SJSA1 (cell line): Measurements from ENCODE around the gene ZNF646. TPM values are rescaled to one million over a fixed set of nuclear protein-coding genes. Genes with fewer than 3 reads are reported as not detected.

ENCODE experiments used
- DNase-seq, 2 experiments: peaks; one replicate each; pipeline ENCODE4 v3.0.0-alpha.2; 2015 to 2020; ENCODE audit warnings: low spot score in 2 of 2, low read depth in 1 of 2
- H3K27ac ChIP-seq: fragments of 250-450 bp; sonication (Bioruptor Pico); 2 replicates; pipeline ENCODE4 v1.5.1; 2020; ENCODE audit warnings: mild to moderate bottlenecking, moderate library complexity
- H3K27me3 ChIP-seq: fragments of 250-450 bp; sonication (Bioruptor Pico); replicated peaks from 2 replicates; pipeline ENCODE4 v1.5.1; 2020; ENCODE audit warnings: mild to moderate bottlenecking, moderate library complexity
- H3K36me3 ChIP-seq: fragments of 250-450 bp; sonication (Bioruptor Pico); 2 replicates; pipeline ENCODE4 v1.5.1; 2020; ENCODE audit warnings: mild to moderate bottlenecking
- H3K4me1 ChIP-seq: fragments of 250-450 bp; sonication (Bioruptor Pico); replicated peaks from 2 replicates; pipeline ENCODE4 v1.6.1; 2021; ENCODE audit warnings: mild to moderate bottlenecking
- H3K4me3 ChIP-seq: fragments of 250-450 bp; sonication (Bioruptor Pico); 2 replicates; pipeline ENCODE4 v1.5.1; 2020; ENCODE audit warnings: mild to moderate bottlenecking
- H3K9me3 ChIP-seq: fragments of 250-450 bp; sonication (Bioruptor Pico); replicated peaks from 2 replicates; pipeline ENCODE4 v1.5.1; 2020; ENCODE audit warnings: mild to moderate bottlenecking
- total RNA-seq: library from RNA; depleted of rRNA; stranded (reverse); fragments of >200 nt; shearing (Covaris generic); gene quantifications from 2 replicates; pipeline ENCODE4 v1.2.3, GENCODE V29; 2014

ZNF646 gene
- total RNA-seq, 1 experiment from 2014 or later, result 13.3 TPM

DNA sequence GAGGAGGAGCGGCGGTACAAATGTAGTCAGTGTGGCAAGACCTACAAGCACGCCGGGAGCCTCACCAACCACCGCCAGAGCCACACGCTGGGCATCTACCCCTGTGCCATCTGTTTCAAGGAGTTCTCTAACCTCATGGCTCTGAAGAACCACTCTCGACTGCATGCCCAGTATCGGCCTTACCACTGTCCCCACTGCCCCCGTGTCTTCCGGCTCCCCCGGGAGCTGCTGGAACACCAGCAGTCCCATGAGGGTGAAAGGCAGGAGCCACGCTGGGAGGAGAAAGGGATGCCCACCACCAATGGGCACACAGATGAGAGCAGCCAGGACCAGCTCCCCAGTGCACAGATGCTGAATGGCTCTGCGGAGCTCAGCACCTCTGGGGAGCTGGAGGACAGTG is 2.8 kb downstream of the ZNF646 start:
- H3K27ac ChIP-seq, result no peak overlapping the region
- no peak for DNase-seq
- H3K27me3 ChIP-seq, result no peaks in the 10 kb centered on the region
- peaks cover 81% of the 10 kb centered on the region for H3K36me3 ChIP-seq
- no peaks in the 10 kb centered on the region for H3K9me3 ChIP-seq
- peaks cover 11% of the 10 kb centered on the region for H3K4me1 ChIP-seq
- no peak overlapping the region for H3K4me3 ChIP-seq

DNA sequence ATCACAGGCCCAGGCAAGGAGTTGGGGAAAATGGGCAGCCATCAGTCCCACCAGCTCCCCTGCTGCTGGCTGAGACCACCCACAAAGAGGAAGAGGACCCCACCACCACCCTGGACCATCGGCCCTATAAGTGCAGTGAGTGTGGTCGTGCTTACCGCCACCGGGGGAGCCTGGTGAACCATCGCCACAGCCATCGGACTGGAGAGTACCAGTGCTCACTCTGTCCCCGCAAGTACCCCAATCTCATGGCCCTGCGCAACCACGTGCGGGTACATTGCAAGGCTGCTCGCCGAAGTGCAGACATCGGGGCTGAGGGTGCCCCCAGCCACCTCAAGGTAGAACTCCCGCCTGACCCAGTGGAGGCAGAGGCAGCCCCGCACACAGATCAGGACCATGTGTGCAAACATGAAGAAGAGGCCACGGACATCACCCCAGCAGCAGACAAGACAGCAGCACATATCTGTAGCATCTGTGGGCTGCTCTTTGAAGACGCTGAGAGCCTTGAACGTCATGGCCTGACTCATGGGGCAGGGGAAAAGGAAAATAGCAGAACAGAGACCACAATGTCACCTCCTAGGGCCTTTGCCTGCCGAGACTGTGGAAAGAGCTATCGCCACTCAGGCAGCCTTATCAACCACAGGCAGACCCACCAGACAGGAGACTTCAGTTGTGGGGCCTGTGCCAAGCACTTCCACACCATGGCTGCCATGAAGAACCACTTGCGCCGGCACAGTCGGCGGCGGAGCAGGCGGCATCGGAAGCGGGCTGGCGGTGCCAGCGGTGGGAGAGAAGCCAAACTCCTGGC is 3.6 kb downstream of the ZNF646 start:
- Histone ChIP-seq H3K9me3 (no peaks in the 10 kb centered on the region), H3K36me3 (peaks cover 84% of the 10 kb centered on the region), H3K4me1 (peaks cover 9% of the 10 kb centered on the region), H3K27me3 (no peaks in the 10 kb centered on the region), H3K4me3 (no peak overlapping the region), H3K27ac (no peak overlapping the region)
- no peak for DNase-seq

DNA sequence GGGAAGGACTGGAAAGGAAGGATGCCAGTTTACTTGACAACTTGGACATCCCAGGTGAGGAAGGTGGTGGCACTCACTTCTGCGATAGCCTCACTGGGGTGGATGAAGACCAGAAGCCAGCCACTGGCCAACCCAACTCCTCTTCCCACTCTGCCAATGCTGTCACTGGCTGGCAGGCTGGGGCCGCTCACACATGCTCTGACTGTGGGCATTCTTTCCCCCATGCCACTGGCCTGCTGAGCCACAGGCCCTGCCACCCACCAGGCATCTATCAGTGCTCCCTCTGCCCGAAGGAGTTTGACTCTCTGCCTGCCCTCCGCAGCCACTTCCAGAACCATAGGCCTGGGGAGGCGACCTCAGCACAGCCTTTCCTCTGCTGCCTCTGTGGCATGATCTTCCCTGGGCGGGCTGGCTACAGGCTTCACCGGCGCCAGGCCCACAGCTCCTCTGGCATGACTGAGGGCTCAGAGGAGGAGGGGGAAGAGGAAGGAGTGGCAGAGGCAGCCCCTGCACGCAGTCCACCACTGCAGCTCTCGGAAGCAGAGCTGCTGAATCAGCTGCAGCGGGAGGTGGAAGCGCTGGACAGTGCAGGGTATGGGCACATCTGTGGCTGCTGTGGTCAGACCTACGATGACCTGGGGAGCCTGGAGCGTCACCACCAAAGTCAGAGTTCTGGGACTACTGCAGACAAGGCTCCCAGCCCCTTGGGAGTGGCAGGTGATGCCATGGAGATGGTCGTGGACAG is 4.5 kb downstream of the ZNF646 start:
- no peak for DNase-seq
- H3K4me1 ChIP-seq, result peaks cover 9% of the 10 kb centered on the region
- no peak overlapping the region for H3K4me3 ChIP-seq
- no peak overlapping the region for H3K27ac ChIP-seq
- H3K27me3 ChIP-seq, result no peaks in the 10 kb centered on the region
- no peaks in the 10 kb centered on the region for H3K9me3 ChIP-seq
- H3K36me3 ChIP-seq, result peaks cover 75% of the 10 kb centered on the region

DNA sequence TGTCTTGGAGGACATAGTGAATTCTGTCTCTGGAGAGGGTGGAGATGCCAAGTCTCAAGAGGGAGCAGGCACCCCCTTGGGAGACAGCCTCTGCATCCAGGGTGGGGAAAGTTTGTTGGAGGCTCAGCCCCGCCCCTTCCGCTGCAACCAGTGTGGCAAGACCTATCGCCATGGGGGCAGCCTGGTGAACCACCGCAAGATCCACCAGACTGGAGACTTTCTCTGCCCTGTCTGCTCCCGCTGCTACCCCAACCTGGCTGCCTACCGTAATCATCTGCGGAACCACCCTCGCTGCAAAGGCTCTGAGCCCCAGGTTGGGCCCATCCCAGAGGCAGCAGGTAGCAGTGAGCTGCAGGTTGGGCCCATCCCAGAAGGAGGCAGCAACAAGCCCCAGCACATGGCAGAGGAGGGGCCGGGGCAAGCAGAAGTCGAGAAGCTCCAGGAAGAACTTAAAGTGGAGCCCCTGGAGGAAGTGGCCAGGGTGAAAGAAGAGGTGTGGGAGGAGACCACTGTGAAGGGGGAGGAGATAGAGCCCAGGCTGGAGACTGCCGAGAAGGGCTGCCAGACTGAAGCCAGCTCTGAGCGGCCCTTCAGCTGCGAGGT is 5.2 kb downstream of the ZNF646 start:
- Histone ChIP-seq H3K36me3 (peaks cover 82% of the 10 kb centered on the region), H3K4me3 (no peak overlapping the region), H3K9me3 (no peaks in the 10 kb centered on the region), H3K27me3 (no peaks in the 10 kb centered on the region), H3K4me1 (peaks cover 9% of the 10 kb centered on the region), H3K27ac (no peak overlapping the region)
- DNase-seq, result no peak

DNA sequence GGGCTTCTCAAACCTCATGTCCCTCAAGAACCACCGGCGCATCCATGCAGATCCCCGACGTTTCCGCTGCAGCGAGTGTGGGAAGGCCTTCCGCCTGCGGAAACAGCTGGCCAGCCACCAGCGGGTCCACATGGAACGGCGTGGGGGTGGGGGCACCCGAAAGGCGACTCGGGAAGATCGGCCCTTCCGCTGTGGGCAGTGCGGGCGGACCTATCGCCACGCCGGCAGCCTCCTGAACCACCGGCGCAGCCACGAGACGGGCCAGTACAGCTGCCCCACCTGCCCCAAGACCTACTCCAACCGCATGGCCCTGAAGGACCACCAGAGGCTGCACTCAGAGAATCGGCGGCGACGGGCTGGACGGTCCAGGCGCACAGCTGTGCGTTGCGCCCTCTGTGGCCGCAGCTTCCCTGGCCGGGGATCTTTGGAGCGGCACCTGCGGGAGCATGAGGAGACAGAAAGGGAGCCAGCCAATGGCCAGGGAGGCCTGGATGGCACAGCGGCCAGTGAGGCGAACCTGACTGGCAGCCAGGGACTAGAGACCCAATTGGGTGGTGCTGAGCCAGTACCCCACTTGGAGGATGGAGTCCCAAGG is 5.9 kb downstream of the ZNF646 start:
- H3K4me1 ChIP-seq, result peaks cover 5% of the 10 kb centered on the region
- no peak overlapping the region for H3K4me3 ChIP-seq
- DNase-seq, result peak in 1 of 2 experiments; percentile 45
- no peaks in the 10 kb centered on the region for H3K9me3 ChIP-seq
- H3K27ac ChIP-seq, result no peak overlapping the region
- H3K36me3 ChIP-seq, result peaks cover 87% of the 10 kb centered on the region
- no peaks in the 10 kb centered on the region for H3K27me3 ChIP-seq

DNA sequence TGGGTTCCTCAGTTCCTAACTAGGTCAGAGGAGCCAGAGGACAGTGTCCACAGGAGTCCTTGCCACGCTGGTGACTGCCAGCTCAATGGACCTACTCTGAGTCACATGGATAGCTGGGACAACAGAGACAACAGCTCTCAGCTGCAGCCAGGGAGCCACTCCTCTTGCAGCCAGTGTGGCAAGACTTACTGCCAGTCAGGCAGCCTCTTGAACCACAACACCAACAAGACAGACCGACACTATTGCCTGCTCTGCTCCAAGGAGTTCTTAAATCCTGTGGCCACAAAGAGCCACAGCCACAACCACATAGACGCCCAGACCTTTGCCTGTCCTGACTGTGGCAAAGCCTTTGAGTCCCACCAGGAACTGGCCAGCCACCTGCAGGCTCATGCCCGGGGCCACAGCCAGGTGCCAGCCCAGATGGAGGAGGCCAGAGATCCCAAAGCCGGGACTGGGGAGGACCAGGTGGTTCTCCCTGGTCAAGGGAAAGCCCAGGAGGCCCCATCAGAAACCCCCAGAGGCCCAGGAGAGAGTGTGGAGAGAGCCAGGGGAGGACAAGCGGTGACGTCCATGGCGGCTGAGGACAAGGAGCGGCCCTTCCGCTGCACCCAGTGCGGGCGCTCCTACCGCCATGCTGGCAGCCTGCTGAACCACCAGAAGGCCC is 6.7 kb downstream of the ZNF646 start:
- DNase-seq, result no peak
- Histone ChIP-seq H3K4me1 (no peaks in the 10 kb centered on the region), H3K9me3 (no peaks in the 10 kb centered on the region), H3K27me3 (no peaks in the 10 kb centered on the region), H3K4me3 (no peak overlapping the region), H3K27ac (no peak overlapping the region), H3K36me3 (peaks cover 84% of the 10 kb centered on the region)

DNA sequence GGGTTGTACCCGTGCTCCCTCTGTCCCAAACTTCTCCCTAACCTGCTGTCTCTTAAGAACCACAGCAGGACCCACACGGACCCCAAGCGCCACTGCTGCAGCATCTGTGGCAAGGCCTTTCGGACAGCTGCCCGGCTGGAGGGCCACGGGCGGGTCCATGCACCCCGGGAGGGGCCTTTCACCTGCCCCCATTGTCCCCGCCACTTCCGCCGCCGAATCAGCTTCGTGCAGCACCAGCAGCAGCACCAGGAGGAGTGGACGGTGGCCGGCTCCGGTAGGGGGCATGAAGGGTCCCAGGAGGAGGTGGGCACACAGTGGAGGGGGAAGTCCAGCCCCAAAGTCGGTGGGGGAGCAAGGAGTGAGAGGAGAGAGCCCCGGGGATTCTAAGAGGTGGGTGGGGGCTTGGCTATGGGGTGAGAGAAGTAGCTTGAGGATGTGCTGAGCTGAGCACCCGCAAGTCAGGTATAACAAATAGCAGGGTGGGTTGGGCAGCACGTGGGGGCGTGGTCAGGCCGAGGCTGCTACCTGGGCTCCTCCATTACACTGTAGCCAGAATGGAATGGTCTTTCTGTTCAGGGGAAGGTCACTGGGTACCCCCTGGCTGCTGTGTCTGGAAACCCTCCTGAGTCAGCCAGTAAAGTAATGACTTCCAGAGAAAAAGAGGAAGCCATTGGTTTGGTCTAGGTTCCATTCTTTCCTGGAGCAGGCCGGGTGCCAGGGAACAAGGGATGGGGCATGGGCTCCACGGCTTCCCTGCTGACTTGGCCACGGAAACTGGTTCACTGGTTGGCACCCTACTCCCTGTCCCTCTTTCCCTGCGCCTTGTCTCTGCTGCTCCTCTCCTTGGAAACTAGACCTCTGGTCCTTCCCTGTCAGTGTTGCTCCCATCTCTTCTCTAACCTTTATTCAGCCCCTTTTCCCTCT is 7.5 kb downstream of the ZNF646 start:
- Histone ChIP-seq H3K27ac (no peak overlapping the region), H3K4me1 (no peaks in the 10 kb centered on the region), H3K9me3 (no peaks in the 10 kb centered on the region)

DNA sequence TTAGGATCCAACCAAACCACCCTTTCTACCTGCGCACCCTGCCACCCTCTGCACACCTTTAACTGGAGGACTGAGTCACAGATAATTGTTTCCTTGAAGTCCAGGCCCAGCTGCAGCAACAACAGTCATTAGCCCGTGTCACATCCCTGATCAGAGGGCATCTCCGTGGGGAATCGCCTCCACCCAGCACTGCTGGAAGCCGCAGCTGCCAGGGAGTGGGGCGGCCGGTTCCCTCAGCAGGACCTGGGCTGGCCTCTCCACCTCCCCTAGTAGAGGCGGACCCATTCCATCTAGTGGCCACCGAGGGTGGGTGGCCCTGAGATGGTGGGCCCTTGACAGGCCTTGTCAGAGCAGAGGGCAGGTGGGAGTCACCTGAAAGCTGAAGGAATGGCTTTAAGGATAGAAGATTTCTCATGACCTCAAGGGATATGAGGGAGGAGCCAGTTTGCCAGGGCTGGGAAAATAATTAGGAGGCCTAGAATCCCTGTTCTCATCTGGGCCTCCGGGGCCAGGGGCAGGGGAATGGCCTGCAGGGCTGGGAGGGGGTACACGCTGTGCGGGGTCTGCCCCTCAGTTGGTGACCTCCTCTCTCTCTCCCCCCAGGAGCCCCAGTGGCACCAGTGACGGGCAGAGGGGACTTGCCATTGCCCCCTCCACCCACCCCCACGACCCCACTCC is 8.3 kb downstream of the ZNF646 start:
- DNase-seq, result no peak
- Histone ChIP-seq H3K4me1 (no peaks in the 10 kb centered on the region), H3K36me3 (peaks cover 67% of the 10 kb centered on the region)

More for the DNA sequence above, 7.5 kb downstream of the ZNF646 start:
- no peak for DNase-seq
- Histone ChIP-seq H3K4me3 (no peak overlapping the region), H3K27me3 (no peaks in the 10 kb centered on the region), H3K36me3 (peaks cover 76% of the 10 kb centered on the region)

DNA sequence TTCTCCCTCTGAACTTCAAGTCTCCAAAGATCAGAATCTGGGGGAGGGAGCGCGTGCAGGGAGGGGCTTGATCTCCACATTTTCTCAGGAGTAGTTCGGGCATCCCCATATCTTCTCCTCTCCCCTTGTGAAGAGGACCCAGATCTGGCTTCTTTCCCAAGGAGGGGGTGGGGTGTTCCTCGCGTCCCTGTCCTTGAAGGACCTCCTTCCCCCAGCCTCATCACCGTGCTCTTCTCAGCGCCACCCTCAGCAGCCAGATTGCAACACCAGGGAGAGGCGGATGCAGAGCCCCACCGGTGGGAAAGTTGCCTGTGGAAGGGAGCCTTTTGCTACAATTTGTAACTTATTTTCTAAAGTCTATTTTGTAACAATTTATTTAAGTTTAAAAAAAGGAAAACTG is 8.9 kb downstream of the ZNF646 start:
- Histone ChIP-seq H3K27me3 (no peaks in the 10 kb centered on the region), H3K9me3 (no peaks in the 10 kb centered on the region), H3K4me1 (no peaks in the 10 kb centered on the region), H3K27ac (no peak overlapping the region), H3K4me3 (no peak overlapping the region), H3K36me3 (peaks cover 62% of the 10 kb centered on the region)
- DNase-seq, result no peak

More for the DNA sequence above, 8.3 kb downstream of the ZNF646 start:
- H3K9me3 ChIP-seq, result no peaks in the 10 kb centered on the region
- H3K27me3 ChIP-seq, result no peaks in the 10 kb centered on the region
- no peak overlapping the region for H3K27ac ChIP-seq
- no peak overlapping the region for H3K4me3 ChIP-seq

DNA sequence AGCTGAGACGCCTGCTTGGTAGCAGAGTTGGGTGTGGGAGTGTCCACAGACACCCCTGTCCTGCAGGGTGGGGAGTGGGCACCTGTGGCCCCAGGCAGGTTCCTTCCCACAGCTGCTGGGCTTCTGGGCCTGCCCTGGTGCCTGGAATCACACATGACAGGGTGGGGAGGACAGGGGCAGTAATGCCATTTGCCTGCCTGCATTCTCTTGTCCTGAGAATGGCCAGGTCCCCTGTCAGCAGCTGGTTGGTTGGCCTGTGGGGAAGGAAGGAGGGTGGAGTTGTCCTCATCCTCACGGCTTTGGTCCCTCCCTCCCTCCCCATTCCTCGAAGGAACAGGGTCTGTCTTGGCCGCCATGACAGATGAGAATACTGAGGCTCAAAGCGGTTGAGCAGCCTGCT is 9.3 kb downstream of the ZNF646 start:
- Histone ChIP-seq H3K4me1 (no peaks in the 10 kb centered on the region), H3K4me3 (no peak overlapping the region), H3K36me3 (peaks cover 57% of the 10 kb centered on the region), H3K9me3 (no peaks in the 10 kb centered on the region), H3K27ac (no peak overlapping the region), H3K27me3 (no peaks in the 10 kb centered on the region)
- no peak for DNase-seq

DNA sequence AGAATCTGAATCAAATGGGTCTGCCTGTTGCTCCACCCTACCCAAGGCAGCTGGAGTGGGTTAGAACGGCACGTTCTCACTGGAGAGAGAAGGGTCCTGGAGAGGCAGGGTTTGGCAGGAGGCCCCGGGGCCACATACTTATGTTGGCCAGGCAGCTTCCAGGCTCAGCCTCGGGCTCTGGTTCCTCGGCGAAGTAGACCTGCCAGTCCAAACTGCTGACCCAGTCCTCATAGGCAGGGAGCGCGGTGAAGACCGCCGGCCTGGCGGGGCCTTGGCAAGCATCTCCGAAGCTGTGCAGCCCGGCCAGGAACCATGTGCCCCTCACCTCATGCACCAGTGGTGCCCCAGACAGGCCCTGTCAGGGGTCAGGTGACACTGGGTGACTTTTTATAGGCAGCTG is 9.8 kb downstream of the ZNF646 start:
- Histone ChIP-seq H3K27ac (no peak overlapping the region), H3K4me3 (no peak overlapping the region), H3K4me1 (no peaks in the 10 kb centered on the region), H3K9me3 (no peaks in the 10 kb centered on the region), H3K36me3 (peaks cover 53% of the 10 kb centered on the region), H3K27me3 (no peaks in the 10 kb centered on the region)
- DNase-seq, result no peak

DNA sequence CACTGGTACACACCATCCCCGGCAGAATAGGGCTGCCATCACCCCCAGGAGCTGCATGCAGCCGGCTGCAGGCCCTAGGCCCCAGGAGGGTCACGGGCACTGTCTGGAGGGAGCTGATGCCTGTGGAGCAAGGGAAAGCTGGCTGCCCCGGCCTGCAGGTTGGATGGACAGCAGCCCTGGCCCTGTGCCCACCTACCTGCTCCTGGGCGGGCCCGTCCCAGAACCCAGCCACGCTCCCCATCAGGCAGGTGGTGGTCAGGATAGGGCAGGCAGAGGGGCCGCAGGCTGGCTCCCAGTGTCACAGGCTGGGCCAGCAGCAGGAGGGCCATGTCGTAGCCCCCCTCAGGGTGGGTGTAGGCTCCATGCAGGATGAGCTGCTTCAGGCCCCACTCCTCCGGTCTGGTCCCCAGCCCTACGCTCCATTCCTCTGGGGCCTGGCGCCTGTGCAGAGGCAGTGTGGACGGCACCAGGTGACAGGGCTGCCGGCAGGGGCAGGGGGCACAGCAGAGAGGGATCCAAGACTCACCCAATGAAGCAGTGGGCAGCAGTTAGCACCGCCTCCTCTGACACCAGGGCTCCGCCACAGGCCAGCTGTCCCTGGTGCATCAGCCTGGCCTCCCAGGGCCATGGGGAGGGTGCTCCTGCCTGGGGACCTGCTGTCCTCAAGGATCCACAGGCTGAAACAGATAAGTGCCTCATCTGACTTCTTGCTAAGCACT is 10.5 kb downstream of the ZNF646 start:
- H3K4me3 ChIP-seq, result no peak overlapping the region
- peak in 1 of 2 experiments; percentile 36 for DNase-seq

More for the DNA sequence above, 10.5 kb downstream of the ZNF646 start:
- H3K27ac ChIP-seq, result no peak overlapping the region
- no peaks in the 10 kb centered on the region for H3K9me3 ChIP-seq
- peaks cover 48% of the 10 kb centered on the region for H3K36me3 ChIP-seq
- H3K27me3 ChIP-seq, result no peaks in the 10 kb centered on the region
- H3K4me1 ChIP-seq, result no peaks in the 10 kb centered on the region
